Stimulated activated naive B cell treated with anti-CD40 and anti-IgM and Interleukin-4, amounts not matched to agents 10 μg/mL and 1 μg/mL and 100 μg/mL, for 72 hours (primary cell): ENCODE data around the gene LY86.

Experiments
- ATAC-seq, 2 donors: fragments of 150-1000 bp; cut with Tn5 transposase; replicated peaks; 2 replicates each; pipeline ENCODE4 v1.10.0; 2021; ENCODE audit warnings: moderate library complexity in 1 of 2
- DNase-seq: peaks from one replicate; pipeline ENCODE4 v3.0.0; 2021
- H3K27ac Mint-ChIP-seq: one replicate; pipeline ENCODE4 v1.8.0; 2022; ENCODE audit warnings: mild to moderate bottlenecking, mixed read lengths
- H3K27me3 Mint-ChIP-seq, 2 donors: one replicate each; pipeline ENCODE4 v1.8.0; 2022; ENCODE audit warnings: mixed read lengths in 2 of 2
- H3K36me3 Mint-ChIP-seq, 2 donors: one replicate each; pipeline ENCODE4 v1.8.0; 2022; ENCODE audit warnings: mixed read lengths in 2 of 2, mild to moderate bottlenecking in 1 of 2
- H3K4me1 Mint-ChIP-seq, 2 donors: one replicate each; pipeline ENCODE4 v1.8.0; 2022; ENCODE audit warnings: mixed read lengths in 2 of 2, mild to moderate bottlenecking in 1 of 2
- H3K4me3 Mint-ChIP-seq, 2 donors: one replicate each; pipeline ENCODE4 v1.8.0; 2022; ENCODE audit warnings: mild to moderate bottlenecking in 2 of 2, mixed read lengths in 2 of 2, moderate library complexity in 1 of 2
- H3K9me3 Mint-ChIP-seq, 2 donors: one replicate each; pipeline ENCODE4 v1.8.0; 2022; ENCODE audit warnings: mixed read lengths in 2 of 2, mild to moderate bottlenecking in 1 of 2

LY86 gene

DNA sequence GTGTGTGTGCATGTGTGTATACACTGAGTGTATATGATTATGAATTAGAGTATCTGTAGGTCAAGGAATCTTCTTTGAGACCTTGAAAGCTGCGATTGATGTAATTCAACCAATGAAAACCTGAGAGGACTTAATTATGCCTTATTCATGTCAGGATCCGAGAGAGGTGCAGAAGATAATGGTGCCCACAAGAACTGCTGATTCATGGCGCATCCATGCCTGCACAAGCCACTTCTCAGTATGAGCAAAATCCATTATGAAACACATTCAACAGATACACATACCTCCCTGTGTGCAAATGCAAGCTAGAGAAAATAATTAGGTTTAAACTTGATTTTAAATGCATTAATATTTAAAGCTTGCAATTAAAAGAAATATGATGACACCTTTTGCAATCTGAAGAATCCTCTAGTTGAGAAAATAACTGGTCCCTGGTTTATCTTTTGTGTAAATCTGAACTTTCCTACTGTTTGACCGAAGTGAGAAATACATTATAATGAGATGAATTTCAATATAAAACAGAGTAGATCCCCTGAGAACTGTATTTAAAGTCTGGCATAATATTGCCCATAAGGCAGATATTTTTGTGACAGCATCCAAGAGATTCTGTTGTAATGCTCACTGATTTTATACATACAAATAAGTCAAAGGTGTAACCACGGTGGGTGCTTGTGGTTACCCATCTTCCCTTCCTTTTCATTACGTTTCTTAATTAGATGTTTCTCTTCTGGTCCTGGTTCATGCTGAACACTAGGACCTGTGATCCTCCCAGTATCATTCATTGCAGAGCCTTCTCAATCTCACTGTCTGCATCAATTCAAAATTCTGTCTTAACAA, 45.6 kb downstream of the LY86 start:
- H3K9me3 Mint-ChIP-seq: no peaks in the 10 kb centered on the region

GRCh38 chr6:6634735-6635075, 46.2 kb downstream of the LY86 start:
- ATAC-seq (no peak), DNase-seq (no peak)
- no peak overlapping the region for H3K27ac Mint-ChIP-seq
- no peaks in the 10 kb centered on the region for H3K9me3 Mint-ChIP-seq
- H3K4me1 Mint-ChIP-seq: peaks cover 24 to 38% of the 10 kb centered on the region in 2 donors
- no peaks in the 10 kb centered on the region for H3K27me3 Mint-ChIP-seq
- peaks cover 12 to 19% of the 10 kb centered on the region in 2 donors for H3K36me3 Mint-ChIP-seq
- no peak overlapping the region for H3K4me3 Mint-ChIP-seq

More for the DNA sequence above, 45.6 kb downstream of the LY86 start:
- Mint-ChIP-seq H3K27me3 (no peaks in the 10 kb centered on the region), H3K36me3 (peaks cover 7 to 13% of the 10 kb centered on the region in 2 donors), H3K4me1 (peaks cover 23 to 38% of the 10 kb centered on the region in 2 donors), H3K4me3 (no peak overlapping the region), H3K27ac (no peak overlapping the region)
- ATAC-seq (no peak), DNase-seq (no peak)

GRCh38 chr6:6635291-6635690, 46.8 kb downstream of the LY86 start:
- peak overlapping the region; percentile 26 for H3K27ac Mint-ChIP-seq
- ATAC-seq (no peak), DNase-seq (no peak)
- H3K36me3 Mint-ChIP-seq: peaks cover 12 to 19% of the 10 kb centered on the region in 2 donors
- H3K4me3 Mint-ChIP-seq: no peak overlapping the region
- no peaks in the 10 kb centered on the region for H3K27me3 Mint-ChIP-seq
- peaks cover 24 to 38% of the 10 kb centered on the region in 2 donors for H3K4me1 Mint-ChIP-seq
- H3K9me3 Mint-ChIP-seq: no peaks in the 10 kb centered on the region

GRCh38 chr6:6635869-6636268, 47.3 kb downstream of the LY86 start:
- DNase-seq (no peak), ATAC-seq (no peak)
- H3K27ac Mint-ChIP-seq: no peak overlapping the region
- no peaks in the 10 kb centered on the region for H3K27me3 Mint-ChIP-seq
- H3K36me3 Mint-ChIP-seq: peaks cover 12 to 19% of the 10 kb centered on the region in 2 donors
- peaks cover 24 to 38% of the 10 kb centered on the region in 2 donors for H3K4me1 Mint-ChIP-seq
- no peaks in the 10 kb centered on the region for H3K9me3 Mint-ChIP-seq
- no peak overlapping the region for H3K4me3 Mint-ChIP-seq

- Mint-ChIP-seq H3K9me3 (no peaks in the 10 kb centered on the region), H3K36me3 (peaks cover 17 to 23% of the 10 kb centered on the region in 2 donors), H3K4me1 (peaks cover 20 to 35% of the 10 kb centered on the region in 2 donors), H3K27ac (no peak overlapping the region), H3K4me3 (no peak overlapping the region), H3K27me3 (no peaks in the 10 kb centered on the region)
- ATAC-seq: no peak
- DNase-seq: no peak
Observed at GRCh38 chr6:6639572-6639971, 51.1 kb downstream of the LY86 start.

GRCh38 chr6:6640926-6641325, 52.4 kb downstream of the LY86 start:
- Mint-ChIP-seq H3K27me3 (no peaks in the 10 kb centered on the region), H3K9me3 (no peaks in the 10 kb centered on the region), H3K36me3 (peaks cover 17 to 19% of the 10 kb centered on the region in 2 donors), H3K4me3 (no peak overlapping the region), H3K27ac (no peak overlapping the region), H3K4me1 (peaks cover 13 to 26% of the 10 kb centered on the region in 2 donors)
- no peak for DNase-seq
- no peak for ATAC-seq

GRCh38 chr6:6643398-6643797, 54.9 kb downstream of the LY86 start:
- peaks cover 16 to 19% of the 10 kb centered on the region in 2 donors for H3K36me3 Mint-ChIP-seq
- H3K27ac Mint-ChIP-seq: no peak overlapping the region
- ATAC-seq: peak in 1 of 2 donors; percentile 43
- H3K4me1 Mint-ChIP-seq: peaks cover 3 to 8% of the 10 kb centered on the region in 2 donors
- H3K27me3 Mint-ChIP-seq: no peaks in the 10 kb centered on the region
- no peak for DNase-seq
- no peaks in the 10 kb centered on the region for H3K9me3 Mint-ChIP-seq
- no peak overlapping the region for H3K4me3 Mint-ChIP-seq

DNA sequence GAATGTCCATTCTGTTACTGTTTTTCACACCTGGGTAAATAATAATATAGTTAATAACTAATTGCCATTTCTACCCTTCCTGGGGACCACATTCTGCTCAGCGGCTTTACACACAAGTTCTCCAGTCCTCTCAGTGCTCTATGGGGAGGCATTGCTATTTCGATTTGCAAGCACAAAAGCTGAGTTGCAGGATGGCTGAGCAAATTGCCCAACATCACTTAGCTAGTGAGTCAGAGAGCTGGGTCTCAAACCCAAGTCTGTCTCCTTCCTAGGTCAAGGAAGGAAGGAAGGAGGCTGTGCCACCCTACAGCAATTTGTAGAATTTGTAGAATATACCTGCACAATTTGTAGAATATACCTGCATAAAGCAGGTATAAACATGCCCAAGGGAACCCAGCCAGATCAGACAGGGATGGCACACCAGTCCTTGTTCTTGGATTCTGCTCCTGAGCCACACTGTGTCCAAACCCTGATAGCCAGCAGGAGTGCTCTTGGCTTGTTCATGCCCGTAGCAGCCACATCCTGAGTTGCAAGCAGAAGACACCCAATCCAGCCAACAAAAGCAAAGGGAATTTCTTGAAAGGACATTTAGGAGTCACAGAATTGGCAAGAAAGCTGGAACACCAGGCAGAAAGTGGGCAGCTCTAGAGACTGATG, 56.9 kb downstream of the LY86 start:
- no peak for ATAC-seq
- no peak overlapping the region for H3K27ac Mint-ChIP-seq
- DNase-seq: no peak
- no peaks in the 10 kb centered on the region for H3K27me3 Mint-ChIP-seq
- H3K4me1 Mint-ChIP-seq: peaks cover 2 to 8% of the 10 kb centered on the region in 2 donors
- H3K36me3 Mint-ChIP-seq: peaks cover 9 to 20% of the 10 kb centered on the region in 2 donors
- H3K4me3 Mint-ChIP-seq: no peak overlapping the region
- H3K9me3 Mint-ChIP-seq: no peaks in the 10 kb centered on the region

DNA sequence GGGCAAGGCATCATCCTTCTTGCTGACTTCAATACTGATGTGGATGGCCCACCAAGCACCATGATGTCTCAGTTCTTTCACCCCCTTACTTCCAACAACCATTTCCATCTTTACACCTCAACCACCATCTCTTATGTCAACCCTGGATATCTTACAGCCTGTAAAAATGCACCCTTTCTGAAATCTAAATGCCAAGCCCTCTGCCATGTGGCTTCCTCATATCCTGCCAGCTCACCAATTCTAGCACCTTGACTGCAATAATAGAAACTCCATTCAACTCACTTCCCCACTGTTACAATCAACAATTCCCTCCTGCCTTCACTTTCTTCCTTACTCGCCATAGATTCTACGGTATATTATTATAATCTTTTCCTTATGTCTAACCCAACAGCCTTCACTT, 57.9 kb downstream of the LY86 start:
- H3K4me3 Mint-ChIP-seq: no peak overlapping the region
- peaks cover 15 to 28% of the 10 kb centered on the region in 2 donors for H3K36me3 Mint-ChIP-seq
- no peak for ATAC-seq
- H3K9me3 Mint-ChIP-seq: peaks cover 0 to 1% of the 10 kb centered on the region in 2 donors
- peaks cover 4 to 13% of the 10 kb centered on the region in 2 donors for H3K4me1 Mint-ChIP-seq
- no peaks in the 10 kb centered on the region for H3K27me3 Mint-ChIP-seq
- no peak for DNase-seq
- no peak overlapping the region for H3K27ac Mint-ChIP-seq

- Mint-ChIP-seq H3K4me1 (peaks cover 4 to 17% of the 10 kb centered on the region in 2 donors), H3K36me3 (peaks cover 17 to 28% of the 10 kb centered on the region in 2 donors), H3K9me3 (peaks cover 0 to 1% of the 10 kb centered on the region in 2 donors), H3K27ac (no peak overlapping the region), H3K4me3 (no peak overlapping the region), H3K27me3 (no peaks in the 10 kb centered on the region)
- DNase-seq (no peak), ATAC-seq (no peak)
Observed at GRCh38 chr6:6646859-6647258, 58.3 kb downstream of the LY86 start.

- peaks cover 16 to 34% of the 10 kb centered on the region in 2 donors for H3K36me3 Mint-ChIP-seq
- H3K9me3 Mint-ChIP-seq: peaks cover 0 to 1% of the 10 kb centered on the region in 2 donors
- ATAC-seq (no peak), DNase-seq (no peak)
- no peaks in the 10 kb centered on the region for H3K27me3 Mint-ChIP-seq
- peaks cover 2 to 17% of the 10 kb centered on the region in 2 donors for H3K4me1 Mint-ChIP-seq
- H3K27ac Mint-ChIP-seq: no peak overlapping the region
- no peak overlapping the region for H3K4me3 Mint-ChIP-seq
Observed at GRCh38 chr6:6648692-6649343, 60.3 kb downstream of the LY86 start.

DNA sequence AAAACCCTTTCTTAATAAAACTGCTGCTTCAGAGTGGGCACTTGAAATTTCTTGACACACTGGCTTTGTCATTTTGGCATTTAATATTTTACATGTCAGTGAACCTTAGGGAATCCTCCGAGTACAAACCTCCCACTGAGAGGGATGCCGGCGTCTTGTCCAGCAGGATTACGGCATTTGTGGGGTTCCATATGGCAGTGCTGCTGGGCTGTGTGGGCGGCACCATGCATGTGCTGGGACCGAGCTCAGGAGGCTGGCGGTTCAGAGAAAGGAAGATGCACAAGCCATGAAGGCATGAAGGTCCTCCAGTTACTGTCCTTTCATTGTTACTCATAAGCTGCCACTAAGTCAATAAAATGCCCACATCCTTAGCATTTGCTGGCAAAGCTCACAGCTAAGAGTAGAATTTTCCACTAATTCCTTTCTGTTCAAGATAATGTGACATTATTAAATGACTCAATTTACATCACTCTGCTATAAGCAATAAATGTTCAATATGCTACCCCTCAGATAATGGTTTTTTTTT, 61.4 kb downstream of the LY86 start:
- DNase-seq: no peak
- peaks cover 3 to 16% of the 10 kb centered on the region in 2 donors for H3K4me1 Mint-ChIP-seq
- H3K4me3 Mint-ChIP-seq: no peak overlapping the region
- H3K36me3 Mint-ChIP-seq: peaks cover 20 to 41% of the 10 kb centered on the region in 2 donors
- no peak overlapping the region for H3K27ac Mint-ChIP-seq
- ATAC-seq: no peak
- H3K27me3 Mint-ChIP-seq: no peaks in the 10 kb centered on the region
- H3K9me3 Mint-ChIP-seq: peaks cover 0 to 1% of the 10 kb centered on the region in 2 donors

DNA sequence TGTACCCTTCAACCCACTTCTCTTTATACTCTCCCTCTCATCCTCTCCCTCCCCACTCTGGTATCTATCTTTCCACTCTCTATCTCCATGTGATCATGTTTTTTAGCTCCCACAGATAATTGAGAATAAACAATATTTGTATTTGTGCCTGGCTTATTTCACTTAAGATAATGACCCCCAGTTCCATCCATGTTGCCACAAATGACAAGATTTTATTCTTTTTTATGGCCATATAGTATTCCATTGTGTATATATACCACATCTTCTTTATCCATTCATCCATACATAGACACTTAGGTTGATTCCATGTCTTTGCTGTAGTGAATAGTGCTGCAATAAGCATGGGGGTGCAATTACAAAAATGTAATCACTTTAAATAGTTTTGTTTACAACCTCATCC, 62.3 kb downstream of the LY86 start:
- no peak overlapping the region for H3K27ac Mint-ChIP-seq
- no peak overlapping the region for H3K4me3 Mint-ChIP-seq

DNA sequence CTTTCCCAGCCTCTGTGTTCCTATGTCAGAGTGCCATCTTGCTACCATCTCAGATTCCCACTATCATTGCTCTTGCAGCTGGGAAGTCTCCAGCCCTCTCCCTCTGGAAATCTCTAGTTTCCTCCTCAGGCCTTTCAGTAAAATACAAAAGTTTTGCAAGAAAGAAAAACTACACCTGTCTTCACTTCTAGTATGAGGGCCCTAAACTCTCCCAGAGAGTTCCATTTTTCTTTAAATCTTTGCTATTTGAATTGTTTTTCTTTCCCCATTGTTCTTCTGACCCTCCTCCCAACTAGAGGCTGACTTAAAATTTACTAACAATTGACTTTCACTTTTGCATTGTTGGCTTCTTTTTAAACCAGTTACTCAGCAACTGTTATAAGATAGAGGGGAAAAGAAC, 62.8 kb downstream of the LY86 start:
- Mint-ChIP-seq H3K4me3 (no peak overlapping the region), H3K36me3 (peaks cover 22 to 47% of the 10 kb centered on the region in 2 donors), H3K4me1 (peaks cover 10 to 23% of the 10 kb centered on the region in 2 donors), H3K9me3 (peaks cover 0 to 1% of the 10 kb centered on the region in 2 donors), H3K27me3 (no peaks in the 10 kb centered on the region), H3K27ac (no peak overlapping the region)
- DNase-seq (no peak), ATAC-seq (no peak)

More for the DNA sequence above, 62.3 kb downstream of the LY86 start:
- ATAC-seq (no peak), DNase-seq (no peak)
- H3K4me1 Mint-ChIP-seq: peaks cover 9 to 23% of the 10 kb centered on the region in 2 donors
- peaks cover 0 to 1% of the 10 kb centered on the region in 2 donors for H3K9me3 Mint-ChIP-seq
- H3K27me3 Mint-ChIP-seq: no peaks in the 10 kb centered on the region
- peaks cover 21 to 47% of the 10 kb centered on the region in 2 donors for H3K36me3 Mint-ChIP-seq
